Endometrial microvascular endothelial cells (primary cell): Measurements from ENCODE around the gene SIK2. TPM values are rescaled to one million over a fixed set of nuclear protein-coding genes. Genes with fewer than 3 reads are reported as not detected.
"Not testable (repeated sequence)": the region's sequence is repeated elsewhere in the genome, so short reads cannot be mapped to it uniquely, and the experiment has no call there.

Experiments used
- in situ Hi-C: cut with HindIII; loops from 2 replicates; pipeline ENCODE4 v1.10.0; 2017; ENCODE audit warnings: low sequenced_read_pairs, low pct_unique_long_range_greater_than_20kb; ENCODE audit errors: inconsistent ontology term
- total RNA-seq: library from RNA; depleted of rRNA; stranded (reverse); fragments of >200 nt; gene quantifications from one replicate; pipeline ENCODE4 v1.2.3, GENCODE V29; 2015; ENCODE audit errors: inconsistent ontology term

Gene SIK2
- total RNA-seq, 1 donor from 2014 or later, result 8.1 TPM

GRCh38 chr11:111715142-111715816, 113.0 kb downstream of the SIK2 start:
- in situ Hi-C loops, result no loop called here

- in situ Hi-C loops, result not testable (repeated sequence)
Measured at GRCh38 chr11:111717660-111718059, 115.4 kb downstream of the SIK2 start.

GRCh38 chr11:111718436-111718835, 116.2 kb downstream of the SIK2 start:
- in situ Hi-C loops, result no loop called here

GRCh38 chr11:111718859-111719258, 116.6 kb downstream of the SIK2 start:
- in situ Hi-C loops, result no loop called here

- in situ Hi-C loops, result no loop called here
Measured at GRCh38 chr11:111719379-111719778, 117.1 kb downstream of the SIK2 start.

GRCh38 chr11:111720801-111721494, 118.7 kb downstream of the SIK2 start:
- in situ Hi-C loops, result no loop called here

GRCh38 chr11:111722501-111722900, 120.3 kb downstream of the SIK2 start:
- in situ Hi-C loops, result no loop called here

- in situ Hi-C loops, result no loop called here
Measured at GRCh38 chr11:111723595-111723994, 121.3 kb downstream of the SIK2 start.

- in situ Hi-C loops, result no loop called here
Measured at GRCh38 chr11:111724615-111725129, 122.4 kb downstream of the SIK2 start.

GRCh38 chr11:111725621-111726020, 123.4 kb downstream of the SIK2 start:
- in situ Hi-C loops, result no loop called here

- in situ Hi-C loops, result no loop called here
Measured at GRCh38 chr11:111726301-111726713, 124.1 kb downstream of the SIK2 start.

GRCh38 chr11:111727431-111727830, 125.2 kb downstream of the SIK2 start:
- in situ Hi-C loops, result no loop called here

GRCh38 chr11:111729071-111729830, 127.0 kb downstream of the SIK2 start:
- in situ Hi-C loops, result no loop called here

GRCh38 chr11:111729831-111730311, 127.6 kb downstream of the SIK2 start:
- in situ Hi-C loops, result no loop called here

GRCh38 chr11:111730871-111731591, 128.8 kb downstream of the SIK2 start:
- in situ Hi-C loops, result no loop called here

- in situ Hi-C loops, result no loop called here
Measured at GRCh38 chr11:111731821-111732220, 129.6 kb downstream of the SIK2 start.

GRCh38 chr11:111733016-111733415, 130.8 kb downstream of the SIK2 start:
- in situ Hi-C loops, result no loop called here

GRCh38 chr11:111733611-111734088, 131.4 kb downstream of the SIK2 start:
- in situ Hi-C loops, result no loop called here
